B cell (primary cell): Measurements from ENCODE around the gene NPL. TPM values are rescaled to one million over a fixed set of nuclear protein-coding genes. Genes with fewer than 3 reads are reported as not detected.

Experiments
- ATAC-seq: fragments of 200-7000 bp; cut with Tn5 transposase; one replicate; pipeline ENCODE4 v1.10.0; 2021; ENCODE audit warnings: low read depth, mild to moderate bottlenecking, moderate number of reproducible peaks, moderate library complexity
- CTCF ChIA-PET: fragments of 350-600 bp; sonication (Branson Sonifier 250); formaldehyde crosslinking; loops from one replicate; lab custom pipeline; 2021; ENCODE audit warnings: antibody characterized with exemption, inconsistent platforms; lab: Charles Lee
- POLR2A ChIA-PET: fragments of 350-600 bp; sonication (Branson Sonifier 250); formaldehyde crosslinking; loops from one replicate; lab custom pipeline; 2021; ENCODE audit warnings: antibody characterized with exemption; lab: Charles Lee
- DNase-seq: peaks from one replicate; pipeline ENCODE4 v3.0.0; 2013
- H2AFZ ChIP-seq: 2 replicates; pipeline ENCODE4 v1.6.1; 2012; ENCODE audit warnings: mild to moderate bottlenecking, low read depth, low read length; ENCODE audit not compliant: insufficient read depth, poor library complexity, severe bottlenecking
- H3K27ac ChIP-seq, 2 donors: 1 replicate in 1 of 2; 2 replicates in 1 of 2; pipeline ENCODE4 v1.5.1; 2012 to 2013; ENCODE audit warnings: low read length in 2 of 2, mild to moderate bottlenecking in 2 of 2, moderate library complexity in 1 of 2
- H3K27me3 ChIP-seq, 4 experiments: fragments of 200-600 bp in 1 of 4; sonication (generic) in 1 of 4; replicated peaks in 1 of 4; 1 replicate in 2 of 4; 2 replicates in 2 of 4; pipeline versions ENCODE4 v1.6.1 to v1.7.0; 2013 to 2016; ENCODE audit warnings: low read length in 3 of 4, mild to moderate bottlenecking in 2 of 4, mixed read lengths in 1 of 4, moderate library complexity in 1 of 4; ENCODE audit not compliant: insufficient read depth in 4 of 4, control insufficient read depth in 3 of 4; ENCODE audit errors: control extremely low read depth in 1 of 4
- H3K36me3 ChIP-seq, 2 experiments: replicated peaks in 1 of 2; 1 replicate in 1 of 2; 2 replicates in 1 of 2; pipeline versions ENCODE4 v1.6.1 to v1.7.1; 2013; ENCODE audit warnings: low read length in 1 of 2; ENCODE audit not compliant: insufficient read depth in 2 of 2, control insufficient read depth in 1 of 2; ENCODE audit errors: control extremely low read depth in 1 of 2, extremely low read depth in 1 of 2
- H3K4me1 ChIP-seq, 2 donors: fragments of 200-600 bp in 1 of 2; sonication (generic) in 1 of 2; 1 replicate in 1 of 2; 2 replicates in 1 of 2; pipeline versions ENCODE4 v1.5.1 to v1.6.1; 2013 to 2017; ENCODE audit warnings: low read length in 2 of 2; ENCODE audit not compliant: control insufficient read depth in 2 of 2, insufficient read depth in 2 of 2
- H3K4me2 ChIP-seq: replicated peaks from 2 replicates; pipeline ENCODE3; 2012; ENCODE audit warnings: mild to moderate bottlenecking, low read depth, low read length; ENCODE audit not compliant: poor library complexity, severe bottlenecking
- H3K4me3 ChIP-seq, 5 experiments: fragments of 200-600 bp in 1 of 5; sonication (generic) in 1 of 5; 1 replicate in 3 of 5; 2 replicates in 2 of 5; pipeline versions ENCODE4 v1.5.1 to v1.7.0; 2011 to 2016; ENCODE audit warnings: low read length in 4 of 5, mild to moderate bottlenecking in 4 of 5, low read depth in 2 of 5, control low read depth in 1 of 5, moderate library complexity in 1 of 5; ENCODE audit not compliant: insufficient read depth in 1 of 5; ENCODE audit errors: control extremely low read depth in 1 of 5, extremely low read depth in 1 of 5
- H3K79me2 ChIP-seq: fragments of 200-600 bp; sonication (generic); one replicate; pipeline ENCODE4 v1.6.0; 2016; ENCODE audit warnings: low read length; ENCODE audit not compliant: control insufficient read depth, insufficient read depth
- H3K9ac ChIP-seq: fragments of 200-600 bp; sonication (generic); 2 replicates; pipeline ENCODE4 v1.6.1; 2017; ENCODE audit warnings: mild to moderate bottlenecking, low read length, moderate library complexity
- H3K9me3 ChIP-seq, 3 donors: one replicate each; pipeline versions ENCODE4 v1.6.1 to v1.7.1; 2013; ENCODE audit warnings: low read length in 2 of 3; ENCODE audit not compliant: control insufficient read depth in 2 of 3, insufficient read depth in 1 of 3; ENCODE audit errors: control extremely low read depth in 1 of 3
- H4K20me1 ChIP-seq: 2 replicates; pipeline ENCODE4 v1.6.0; 2012; ENCODE audit warnings: mild to moderate bottlenecking, low read length; ENCODE audit not compliant: insufficient read depth, control insufficient read depth, poor library complexity, severe bottlenecking
- H3K27ac Mint-ChIP-seq: one replicate; pipeline ENCODE4 v1.8.0; 2021; ENCODE audit warnings: mixed read lengths
- H3K27me3 Mint-ChIP-seq: one replicate; pipeline ENCODE4 v1.8.0; 2021; ENCODE audit warnings: mixed read lengths
- H3K4me1 Mint-ChIP-seq: one replicate; pipeline ENCODE4 v1.8.0; 2021; ENCODE audit warnings: mixed read lengths
- H3K4me3 Mint-ChIP-seq: one replicate; pipeline ENCODE4 v1.8.0; 2021; ENCODE audit warnings: mixed read lengths
- H3K9me3 Mint-ChIP-seq: one replicate; pipeline ENCODE4 v1.8.0; 2022; ENCODE audit warnings: mixed read lengths; ENCODE audit not compliant: insufficient read depth
- EZH2 ChIP-seq: IDR thresholded peaks from 2 replicates; pipeline ENCODE4 v1.6.1; 2012; ENCODE audit warnings: borderline replicate concordance, low read depth, mild to moderate bottlenecking, moderate library complexity, low read length; ENCODE audit not compliant: insufficient read depth, poor library complexity, severe bottlenecking
- WGBS: methylation state at CpG from one replicate; pipeline ENCODE4 v1.1.5; 2013; ENCODE audit warnings: missing lambda C conversion rate; ENCODE audit not compliant: insufficient coverage; 5-methylcytosine and 5-hydroxymethylcytosine counted together
- intact Hi-C: fragments of 100-400 bp; cut with micrococcal nuclease; formaldehyde crosslinking; loops from one replicate; pipeline ENCODE4 v1.10.0; 2022
- polyA plus RNA-seq: library from polyadenylated mRNA; depleted of rRNA; stranded (reverse); fragments of >200 nt; gene quantifications from 2 replicates; pipeline ENCODE4 v1.2.3, GENCODE V29; 2012
- total RNA-seq, 2 donors: library from RNA; stranded (reverse); fragments of 120-200 nt in 1 of 2; gene quantifications; 1 replicate in 1 of 2; 2 replicates in 1 of 2; pipeline versions ENCODE4 v1.2.3 to v1.2.4, GENCODE V29; 2013 to 2022
- TF ChIP-seq, protein P1 (sequence below): fragments of 200-600 bp; IDR thresholded peaks from one replicate; pipeline ENCODE4 v1.8.0; 2022; ENCODE audit warnings: antibody characterized with exemption, mild to moderate bottlenecking

The NPL gene
- total and polyA plus RNA-seq, 2 donors (not counting 1 experiment from before 2014, with no cell fraction given): 3.4 to 5.9 TPM

DNA sequence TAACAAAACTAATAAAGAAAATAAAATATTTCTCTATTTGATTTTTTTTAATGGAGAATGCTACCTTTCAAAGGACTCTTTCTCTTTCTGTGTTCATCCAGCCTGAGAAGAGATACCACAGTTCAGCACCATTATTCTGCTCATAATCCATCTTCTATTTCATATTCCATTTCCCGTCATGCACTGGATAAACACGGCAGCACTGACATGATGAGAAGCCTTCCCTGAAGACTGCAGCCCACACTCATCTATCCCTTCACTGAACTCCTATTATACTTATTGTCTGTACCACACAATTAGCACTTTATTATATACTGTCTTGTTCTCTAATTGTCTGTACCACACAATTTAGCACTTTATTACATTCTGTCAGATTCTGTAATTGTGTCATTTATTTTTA, 10.7 kb upstream of the NPL start:
- no peak for TF ChIP-seq EZH2
- TF ChIP-seq, protein P1, sequence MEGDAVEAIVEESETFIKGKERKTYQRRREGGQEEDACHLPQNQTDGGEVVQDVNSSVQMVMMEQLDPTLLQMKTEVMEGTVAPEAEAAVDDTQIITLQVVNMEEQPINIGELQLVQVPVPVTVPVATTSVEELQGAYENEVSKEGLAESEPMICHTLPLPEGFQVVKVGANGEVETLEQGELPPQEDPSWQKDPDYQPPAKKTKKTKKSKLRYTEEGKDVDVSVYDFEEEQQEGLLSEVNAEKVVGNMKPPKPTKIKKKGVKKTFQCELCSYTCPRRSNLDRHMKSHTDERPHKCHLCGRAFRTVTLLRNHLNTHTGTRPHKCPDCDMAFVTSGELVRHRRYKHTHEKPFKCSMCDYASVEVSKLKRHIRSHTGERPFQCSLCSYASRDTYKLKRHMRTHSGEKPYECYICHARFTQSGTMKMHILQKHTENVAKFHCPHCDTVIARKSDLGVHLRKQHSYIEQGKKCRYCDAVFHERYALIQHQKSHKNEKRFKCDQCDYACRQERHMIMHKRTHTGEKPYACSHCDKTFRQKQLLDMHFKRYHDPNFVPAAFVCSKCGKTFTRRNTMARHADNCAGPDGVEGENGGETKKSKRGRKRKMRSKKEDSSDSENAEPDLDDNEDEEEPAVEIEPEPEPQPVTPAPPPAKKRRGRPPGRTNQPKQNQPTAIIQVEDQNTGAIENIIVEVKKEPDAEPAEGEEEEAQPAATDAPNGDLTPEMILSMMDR: no peak
- Mint-ChIP-seq H3K4me3 (no peak overlapping the region), H3K9me3 (peaks cover 2% of the 10 kb centered on the region), H3K4me1 (peaks cover 5% of the 10 kb centered on the region), H3K27ac (no peak overlapping the region), H3K27me3 (peaks cover 10% of the 10 kb centered on the region)
- Histone ChIP-seq H3K27ac (no peak overlapping the region), H3K9me3 (no peaks in the 10 kb centered on the region), H3K4me1 (no peaks in the 10 kb centered on the region), H3K4me2 (no peak overlapping the region), H3K36me3 (no peaks in the 10 kb centered on the region), H4K20me1 (no peaks in the 10 kb centered on the region), H3K9ac (no peak overlapping the region), H3K79me2 (no peaks in the 10 kb centered on the region), H3K27me3 (peaks cover 0 to 5% (median 2%) of the 10 kb centered on the region in 4 experiments), H3K4me3 (no peak overlapping the region), H2AFZ (no peak overlapping the region)
- intact Hi-C loops: no loop called here
- DNase-seq: no peak
- 100% methylated on average over 2 of the region's 2 CpGs for WGBS
- ChIA-PET CTCF (interaction anchor here (0.7 to 1.5 kb wide), 2 partner anchors 10 to 178 kb away, joined by 3 read pairs; no protein-coding TSS in a partner anchor), POLR2A (no interaction called here)
- ATAC-seq: no peak

DNA sequence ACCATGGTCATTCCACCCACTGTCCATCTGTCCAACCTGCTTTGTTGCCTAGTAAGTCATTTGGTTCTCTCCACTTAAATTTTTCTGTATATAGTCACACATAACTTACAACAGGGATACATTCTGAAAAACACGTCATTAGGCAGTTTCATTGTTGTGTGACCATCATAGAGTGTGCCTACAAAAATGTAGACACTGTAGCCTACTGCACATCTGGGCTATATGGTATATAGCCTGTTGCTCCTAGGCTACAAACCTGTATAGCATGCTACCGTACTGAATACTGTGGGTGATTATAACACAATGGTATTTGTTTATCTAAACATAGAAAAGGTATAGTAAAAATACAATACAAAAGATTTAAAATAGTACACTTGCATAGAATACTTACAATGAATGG, 10.0 kb upstream of the NPL start:
- Histone ChIP-seq H3K36me3 (no peaks in the 10 kb centered on the region), H3K4me3 (no peak overlapping the region), H3K4me1 (no peaks in the 10 kb centered on the region), H3K27ac (no peak overlapping the region), H4K20me1 (no peaks in the 10 kb centered on the region), H3K9me3 (no peaks in the 10 kb centered on the region), H3K9ac (no peak overlapping the region), H2AFZ (no peak overlapping the region), H3K79me2 (no peaks in the 10 kb centered on the region), H3K4me2 (no peak overlapping the region), H3K27me3 (peaks cover 0 to 4% (median 2%) of the 10 kb centered on the region in 4 experiments)
- TF ChIP-seq, protein P1: no peak
- no peak for TF ChIP-seq EZH2
- Mint-ChIP-seq H3K4me3 (no peak overlapping the region), H3K9me3 (no peaks in the 10 kb centered on the region), H3K27ac (no peak overlapping the region), H3K27me3 (peaks cover 3% of the 10 kb centered on the region), H3K4me1 (peaks cover 5% of the 10 kb centered on the region)
- intact Hi-C loops: no loop called here
- WGBS: no CpG with 5 or more reads among the region's 2 CpGs
- ATAC-seq: no peak
- CTCF ChIA-PET: interaction anchor here (1.5 to 14.0 kb wide), 2 partner anchors 11 to 182 kb away, joined by 3 to 989 read pairs; partner anchors contain the start of genes RGS16 and RNASEL
- POLR2A ChIA-PET: no interaction called here
- DNase-seq: no peak
